Body of pancreas (tissue), 4 donors: Measurements from ENCODE around the gene EFNA1. TPM values are rescaled to one million over a fixed set of nuclear protein-coding genes. Genes with fewer than 3 reads are reported as not detected.

Source experiments
- ATAC-seq: fragments of 150-250 bp; one replicate; pipeline ENCODE4 v1.9.1; 2016
- DNase-seq, 4 donors: peaks; one replicate each; pipeline ENCODE4 v3.0.0-alpha.2; 2019
- H3K27ac ChIP-seq, 4 donors: fragments of 200-600 bp; sonication (generic); 1 replicate in 3 of 4; 2 replicates in 1 of 4; pipeline versions ENCODE4 v1.5.1 to v1.6.1; 2016 to 2019; ENCODE audit warnings: mild to moderate bottlenecking in 1 of 4, mixed read lengths in 1 of 4, moderate library complexity in 1 of 4
- H3K27me3 ChIP-seq, 2 donors: fragments of 200-600 bp; sonication (generic); one replicate each; pipeline ENCODE4 v1.6.0; 2016; ENCODE audit warnings: mild to moderate bottlenecking in 1 of 2
- H3K36me3 ChIP-seq, 2 donors: fragments of 200-600 bp; sonication (generic); replicated peaks in 1 of 2; 2 replicates each; pipeline ENCODE4 v1.5.1; 2016; ENCODE audit warnings: low read depth in 2 of 2; ENCODE audit not compliant: insufficient read depth in 1 of 2
- H3K4me1 ChIP-seq: fragments of 200-600 bp; sonication (generic); one replicate; pipeline ENCODE4 v1.6.0; 2016
- H3K4me3 ChIP-seq, 2 donors: fragments of 200-600 bp; sonication (generic); 1 replicate in 1 of 2; 2 replicates in 1 of 2; pipeline ENCODE4 v1.5.1; 2016 to 2019
- H3K9me3 ChIP-seq, 3 donors: fragments of 200-600 bp; sonication (generic); 1 replicate in 2 of 3; 2 replicates in 1 of 3; pipeline ENCODE4 v1.5.1; 2016
- POLR2A ChIP-seq, 3 donors: fragments of 450-650 bp; IDR thresholded peaks; one replicate each; pipeline ENCODE4 v1.6.1; 2016; ENCODE audit warnings: antibody characterized with exemption in 3 of 3, mild to moderate bottlenecking in 2 of 3
- WGBS, 2 donors: methylation state at CpG; one replicate each; pipeline ENCODE4 v1.1.5; 2017; 5-methylcytosine and 5-hydroxymethylcytosine counted together
- intact Hi-C: fragments of 100-400 bp; cut with DNase I; formaldehyde crosslinking; loops from one replicate; pipeline ENCODE4 v1.15.1; 2023
- total RNA-seq, 2 donors: library from RNA; depleted of rRNA; stranded (reverse); fragments of >200 nt; gene quantifications; one replicate each; pipeline ENCODE4 v1.1.0, GENCODE V29; 2016
- TF ChIP-seq, protein P1 (sequence below), 7 experiments: fragments of 450-650 bp in 4 of 7; fragments of 200-600 bp in 3 of 7; sonication (generic) in 3 of 7; IDR thresholded peaks; one replicate each; pipeline ENCODE4 v1.5.1; 2016 to 2019; ENCODE audit warnings: antibody characterized with exemption in 7 of 7

The EFNA1 gene
- total RNA-seq, 2 donors from 2014 or later, result 10.5 to 20.2 TPM

DNA sequence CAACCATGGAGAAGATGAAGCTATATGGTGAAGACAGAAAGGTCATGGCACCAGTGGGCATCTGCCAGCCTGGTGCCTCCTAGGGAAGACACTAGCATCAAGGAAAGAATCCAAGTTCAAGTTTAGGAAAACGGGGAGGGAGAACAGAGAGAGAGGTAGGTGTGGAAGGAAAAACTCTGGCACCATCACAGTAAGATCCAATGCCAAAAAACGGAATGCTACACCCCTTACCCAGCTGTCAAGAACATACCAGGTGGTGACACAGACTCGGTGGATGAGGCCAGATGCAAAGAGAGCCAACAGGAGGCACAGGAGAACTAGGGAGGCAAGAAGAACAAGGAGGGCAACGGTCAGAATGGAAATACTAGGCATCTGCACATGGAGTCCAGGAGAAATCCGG, 41.9 kb downstream of the EFNA1 start:
- DNase-seq (no peak), ATAC-seq (no peak)
- no peak overlapping the region for H3K4me3 ChIP-seq
- peaks cover 19% of the 10 kb centered on the region for H3K4me1 ChIP-seq
- no peaks in the 10 kb centered on the region for H3K27me3 ChIP-seq
- H3K27ac ChIP-seq, result no peak overlapping the region
- no peaks in the 10 kb centered on the region for H3K9me3 ChIP-seq
- TF ChIP-seq, protein P1, sequence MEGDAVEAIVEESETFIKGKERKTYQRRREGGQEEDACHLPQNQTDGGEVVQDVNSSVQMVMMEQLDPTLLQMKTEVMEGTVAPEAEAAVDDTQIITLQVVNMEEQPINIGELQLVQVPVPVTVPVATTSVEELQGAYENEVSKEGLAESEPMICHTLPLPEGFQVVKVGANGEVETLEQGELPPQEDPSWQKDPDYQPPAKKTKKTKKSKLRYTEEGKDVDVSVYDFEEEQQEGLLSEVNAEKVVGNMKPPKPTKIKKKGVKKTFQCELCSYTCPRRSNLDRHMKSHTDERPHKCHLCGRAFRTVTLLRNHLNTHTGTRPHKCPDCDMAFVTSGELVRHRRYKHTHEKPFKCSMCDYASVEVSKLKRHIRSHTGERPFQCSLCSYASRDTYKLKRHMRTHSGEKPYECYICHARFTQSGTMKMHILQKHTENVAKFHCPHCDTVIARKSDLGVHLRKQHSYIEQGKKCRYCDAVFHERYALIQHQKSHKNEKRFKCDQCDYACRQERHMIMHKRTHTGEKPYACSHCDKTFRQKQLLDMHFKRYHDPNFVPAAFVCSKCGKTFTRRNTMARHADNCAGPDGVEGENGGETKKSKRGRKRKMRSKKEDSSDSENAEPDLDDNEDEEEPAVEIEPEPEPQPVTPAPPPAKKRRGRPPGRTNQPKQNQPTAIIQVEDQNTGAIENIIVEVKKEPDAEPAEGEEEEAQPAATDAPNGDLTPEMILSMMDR (IDR thresholded peaks at IDR 0.05), result no peak
- no peak for TF ChIP-seq POLR2A (IDR thresholded peaks at IDR 0.05)
- intact Hi-C loops, result loop anchor here (5.0 kb wide), 2 partner anchors 37 to 77 kb away; no protein-coding TSS in a partner anchor
- H3K36me3 ChIP-seq, result peaks cover 0 to 7% of the 10 kb centered on the region in 2 donors
- 61 to 66% methylated on average over 5 of the region's 5 CpGs for WGBS, 2 donors

DNA sequence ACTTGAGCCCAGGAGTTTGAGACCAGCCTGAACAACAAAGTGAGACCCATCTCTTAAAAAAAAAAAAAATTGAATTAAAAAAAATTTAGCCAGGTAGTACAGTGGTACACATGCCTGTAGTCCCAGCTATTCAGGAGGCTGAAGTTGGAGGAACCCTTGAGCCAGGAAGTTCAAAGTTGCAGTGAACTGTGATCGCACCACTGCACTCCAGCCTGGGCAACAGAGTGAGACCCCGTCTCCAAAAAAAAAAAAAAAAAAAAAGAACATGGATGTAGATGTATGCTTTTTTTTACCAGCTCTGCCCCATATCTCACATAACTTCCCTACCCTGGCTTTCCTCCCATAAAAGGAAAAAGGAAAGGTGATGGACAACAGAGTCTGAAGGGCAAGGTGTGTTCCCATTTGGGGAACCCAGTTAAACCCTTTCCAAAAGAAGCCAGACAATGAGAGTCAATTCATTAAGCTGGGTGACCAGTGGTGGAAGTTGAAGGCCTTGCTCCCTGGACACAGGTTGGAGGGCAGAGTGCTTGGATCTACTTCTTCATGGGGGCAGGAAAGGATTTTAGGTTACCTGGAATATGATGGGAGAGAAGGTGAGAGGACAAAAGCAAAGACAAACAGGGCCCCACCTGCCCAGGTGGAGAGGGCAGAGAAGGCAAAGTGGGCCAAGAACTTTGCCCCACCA, 42.6 kb downstream of the EFNA1 start:
- 81 to 83% methylated on average over 2 of the region's 2 CpGs for WGBS, 2 donors
- ATAC-seq (no peak), DNase-seq (no peak)
- Histone ChIP-seq H3K4me1 (peaks cover 19% of the 10 kb centered on the region), H3K36me3 (peaks cover 0 to 7% of the 10 kb centered on the region in 2 donors), H3K9me3 (no peaks in the 10 kb centered on the region), H3K27ac (no peak overlapping the region), H3K4me3 (no peak overlapping the region), H3K27me3 (no peaks in the 10 kb centered on the region)
- no peak for TF ChIP-seq POLR2A (IDR thresholded peaks at IDR 0.05)
- TF ChIP-seq, protein P1 (IDR thresholded peaks at IDR 0.05), result no peak
- intact Hi-C loops, result loop anchor here (10.0 kb wide), 1 partner anchor 55 kb away; no protein-coding TSS in a partner anchor

DNA sequence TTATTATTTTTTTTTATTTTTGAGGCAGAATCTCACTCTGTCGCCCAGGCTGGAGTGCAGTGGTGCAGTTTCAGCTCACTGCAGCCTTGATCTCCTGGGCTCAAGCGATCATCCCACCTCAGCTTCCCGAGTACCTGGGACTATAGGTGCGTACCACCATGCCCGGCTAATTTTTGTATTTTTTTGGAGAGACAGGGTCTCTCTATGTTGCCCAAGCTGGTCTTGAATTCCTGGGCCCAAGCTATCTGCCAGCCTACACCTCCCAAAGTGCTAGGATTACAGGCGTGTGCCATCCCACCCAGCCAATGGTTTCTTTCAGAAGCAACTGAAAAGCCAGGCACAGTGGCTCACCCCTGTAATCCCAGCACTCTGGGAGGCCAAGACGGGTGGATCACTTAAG, 43.1 kb downstream of the EFNA1 start:
- intact Hi-C loops, result loop anchor here (10.0 kb wide), 1 partner anchor 54 kb away; no protein-coding TSS in a partner anchor
- no peak for ATAC-seq
- TF ChIP-seq POLR2A (IDR thresholded peaks at IDR 0.05), result no peak
- TF ChIP-seq, protein P1 (IDR thresholded peaks at IDR 0.05), result no peak
- no peaks in the 10 kb centered on the region for H3K27me3 ChIP-seq
- H3K27ac ChIP-seq, result no peak overlapping the region
- DNase-seq, result peak in 1 of 4 donors; percentile 7
- H3K9me3 ChIP-seq, result no peaks in the 10 kb centered on the region
- H3K36me3 ChIP-seq, result peaks cover 0 to 7% of the 10 kb centered on the region in 2 donors
- WGBS, 2 donors, result 84 to 89% methylated on average over 7 of the region's 7 CpGs
- H3K4me1 ChIP-seq, result peaks cover 19% of the 10 kb centered on the region
- no peak overlapping the region for H3K4me3 ChIP-seq

DNA sequence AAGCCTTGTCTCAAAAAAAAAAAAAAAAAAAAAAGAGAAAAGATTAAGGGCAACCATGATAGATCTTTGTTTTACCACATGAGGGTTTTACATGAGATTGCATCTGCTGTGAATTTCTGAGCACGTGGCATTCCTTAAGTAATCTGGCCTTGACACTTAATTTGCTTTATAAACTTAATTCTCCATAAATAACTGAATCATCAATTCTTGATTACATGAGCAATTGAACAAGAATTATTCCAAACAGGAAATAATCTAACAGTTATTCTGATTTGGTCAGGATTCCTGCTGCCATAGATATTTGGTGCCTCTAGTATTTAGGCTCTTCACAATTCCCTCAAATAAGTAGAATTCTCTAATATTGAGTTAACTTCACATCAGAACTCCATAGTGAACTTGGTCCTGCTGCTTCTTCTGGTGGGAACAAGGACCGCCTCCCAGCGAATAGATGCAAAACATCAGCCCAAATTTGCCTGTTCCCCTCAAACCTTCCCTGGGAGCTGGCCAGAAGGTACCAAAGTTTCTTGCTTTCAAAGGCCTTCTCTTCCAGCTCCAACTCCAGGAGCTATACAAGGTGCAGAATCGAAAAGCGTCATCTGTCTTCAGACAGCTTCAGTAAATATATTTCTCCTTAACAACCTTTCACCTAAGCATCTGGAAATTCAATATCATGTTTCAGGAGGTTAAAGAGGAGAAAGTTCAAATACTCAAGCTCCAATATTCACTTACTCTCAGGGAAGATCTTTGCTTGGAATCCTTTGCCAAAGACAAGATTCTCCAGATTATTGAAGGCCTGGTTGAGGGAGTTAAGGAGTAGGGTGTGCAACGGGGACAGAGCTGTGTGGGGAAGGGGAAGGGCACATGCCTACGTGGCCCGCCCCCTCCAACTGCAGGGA, 44.4 kb downstream of the EFNA1 start:
- 27 to 29% methylated on average over 8 of the region's 8 CpGs for WGBS, 2 donors
- Histone ChIP-seq H3K9me3 (no peaks in the 10 kb centered on the region), H3K27ac (peak overlapping the region in 3 of 4 donors; percentile 76 to 85 (median 81)), H3K4me3 (peak overlapping the region in 1 of 2 donors; percentile 35), H3K4me1 (peaks cover 26% of the 10 kb centered on the region), H3K27me3 (no peaks in the 10 kb centered on the region), H3K36me3 (peaks cover 0 to 7% of the 10 kb centered on the region in 2 donors)
- DNase-seq (no peak), ATAC-seq (no peak)
- no peak for TF ChIP-seq POLR2A (IDR thresholded peaks at IDR 0.05)
- TF ChIP-seq, protein P1 (IDR thresholded peaks at IDR 0.05), result no peak
- intact Hi-C loops, result loop anchor here (10.0 kb wide), 1 partner anchor 53 kb away; no protein-coding TSS in a partner anchor
